C4-2B (cell line): ENCODE measurements around the gene ZNF691.

ENCODE experiments used
- H3K27ac ChIP-seq: fragments of 450-650 bp; 2 replicates; pipeline ENCODE4 v1.5.1; 2017
- CTCF ChIP-seq: fragments of 450-650 bp; conservative IDR thresholded peaks from 2 replicates; pipeline ENCODE4 v1.5.1; 2017; ENCODE audit warnings: mild to moderate bottlenecking
- ZFX ChIP-seq: fragments of 450-650 bp; IDR thresholded peaks from 2 replicates; pipeline ENCODE4 v1.6.1; 2017

Gene ZNF691

GRCh38 chr1:42845866-42846256 is 552 bp upstream of the ZNF691 start:
- H3K27ac ChIP-seq = peak overlapping the region; percentile 76
- no peak for TF ChIP-seq ZFX
- no peak for TF ChIP-seq CTCF

GRCh38 chr1:42847111-42847595 is 740 bp downstream of the ZNF691 start:
- H3K27ac ChIP-seq = peak overlapping the region; percentile 76

GRCh38 chr1:42847721-42848460 is 1.5 kb downstream of the ZNF691 start:
- TF ChIP-seq CTCF = no peak
- TF ChIP-seq ZFX = no peak
- no peak overlapping the region for H3K27ac ChIP-seq

More at GRCh38 chr1:42847111-42847595, 740 bp downstream of the ZNF691 start:
- TF ChIP-seq CTCF (no peak), ZFX (no peak)

- H3K27ac ChIP-seq = no peak overlapping the region
- TF ChIP-seq CTCF (no peak), ZFX (no peak)
Measured at GRCh38 chr1:42848823-42849537, 2.6 kb downstream of the ZNF691 start.

GRCh38 chr1:42849944-42850343 is 3.5 kb downstream of the ZNF691 start:
- TF ChIP-seq CTCF = no peak
- TF ChIP-seq ZFX = no peak
- H3K27ac ChIP-seq = no peak overlapping the region

- H3K27ac ChIP-seq = no peak overlapping the region
- no peak for TF ChIP-seq ZFX
- TF ChIP-seq CTCF = no peak
Measured at GRCh38 chr1:42851420-42851819, 5.0 kb downstream of the ZNF691 start.

GRCh38 chr1:42851960-42852607 is 5.7 kb downstream of the ZNF691 start:
- no peak overlapping the region for H3K27ac ChIP-seq

More at GRCh38 chr1:42851960-42852607, 5.7 kb downstream of the ZNF691 start:
- TF ChIP-seq CTCF (no peak), ZFX (no peak)
